MM.1S (cell line): Measurements from ENCODE around the gene ASGR1.

Experiments used
- EZH2 ChIP-seq: fragments of 300-600 bp; sonication (generic); optimal IDR thresholded peaks from 2 replicates; pipeline ENCODE3; 2017; ENCODE audit warnings: low read depth, mild to moderate bottlenecking, antibody characterized with exemption, low read length, mixed read lengths
- TF ChIP-seq, protein P1 (sequence below): fragments of 300-600 bp; sonication (generic); IDR thresholded peaks from 2 replicates; pipeline ENCODE4 v1.5.1; 2016; ENCODE audit warnings: antibody characterized with exemption, low read length, mixed read lengths

DNA sequence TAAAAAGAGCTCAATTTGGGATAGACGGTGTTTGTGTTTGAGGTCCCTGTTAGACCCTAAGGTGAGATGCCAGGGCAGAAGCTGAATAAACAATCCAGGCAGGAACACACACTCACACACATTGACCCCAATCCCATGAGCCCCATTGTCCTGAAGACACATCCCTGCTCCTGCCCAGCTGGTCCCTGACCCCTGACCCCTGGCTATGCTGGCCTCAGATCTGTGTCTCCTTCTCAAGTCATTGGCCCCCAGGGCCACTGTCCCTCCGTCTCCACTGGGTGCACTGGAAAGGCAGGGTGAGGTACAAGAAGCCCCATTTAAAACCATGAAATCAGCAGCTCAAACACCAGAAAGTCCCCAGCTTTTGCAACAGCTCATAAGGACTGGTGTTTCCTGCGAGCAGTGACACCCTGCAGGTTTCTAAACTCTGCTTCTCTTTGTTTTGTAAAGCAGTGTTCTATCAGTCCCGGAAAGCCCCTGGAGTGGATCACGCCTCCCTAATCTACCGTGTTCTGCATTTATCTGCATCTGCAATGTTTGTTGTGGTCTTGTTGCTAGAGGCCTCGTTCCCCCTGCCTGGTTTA, 46.6 kb downstream of the ASGR1 start:
- TF ChIP-seq, protein P1, sequence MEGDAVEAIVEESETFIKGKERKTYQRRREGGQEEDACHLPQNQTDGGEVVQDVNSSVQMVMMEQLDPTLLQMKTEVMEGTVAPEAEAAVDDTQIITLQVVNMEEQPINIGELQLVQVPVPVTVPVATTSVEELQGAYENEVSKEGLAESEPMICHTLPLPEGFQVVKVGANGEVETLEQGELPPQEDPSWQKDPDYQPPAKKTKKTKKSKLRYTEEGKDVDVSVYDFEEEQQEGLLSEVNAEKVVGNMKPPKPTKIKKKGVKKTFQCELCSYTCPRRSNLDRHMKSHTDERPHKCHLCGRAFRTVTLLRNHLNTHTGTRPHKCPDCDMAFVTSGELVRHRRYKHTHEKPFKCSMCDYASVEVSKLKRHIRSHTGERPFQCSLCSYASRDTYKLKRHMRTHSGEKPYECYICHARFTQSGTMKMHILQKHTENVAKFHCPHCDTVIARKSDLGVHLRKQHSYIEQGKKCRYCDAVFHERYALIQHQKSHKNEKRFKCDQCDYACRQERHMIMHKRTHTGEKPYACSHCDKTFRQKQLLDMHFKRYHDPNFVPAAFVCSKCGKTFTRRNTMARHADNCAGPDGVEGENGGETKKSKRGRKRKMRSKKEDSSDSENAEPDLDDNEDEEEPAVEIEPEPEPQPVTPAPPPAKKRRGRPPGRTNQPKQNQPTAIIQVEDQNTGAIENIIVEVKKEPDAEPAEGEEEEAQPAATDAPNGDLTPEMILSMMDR: no peak
- TF ChIP-seq EZH2: no peak
